Skeletal muscle cell (primary cell): ENCODE measurements around the gene MYRIP.
"Not testable (repeated sequence)": the region's sequence is repeated elsewhere in the genome, so short reads cannot be mapped to it uniquely, and the experiment has no call there.

Experiments
- DNase-seq: peaks from one replicate; pipeline ENCODE4 v3.0.0-alpha.2; 2010; ENCODE audit warnings: low read depth
- H3K4me3 ChIP-seq: 2 replicates; pipeline ENCODE4 v1.5.1; 2011; ENCODE audit warnings: low read depth, mild to moderate bottlenecking, control low read depth, low read length, moderate library complexity

MYRIP gene

DNA sequence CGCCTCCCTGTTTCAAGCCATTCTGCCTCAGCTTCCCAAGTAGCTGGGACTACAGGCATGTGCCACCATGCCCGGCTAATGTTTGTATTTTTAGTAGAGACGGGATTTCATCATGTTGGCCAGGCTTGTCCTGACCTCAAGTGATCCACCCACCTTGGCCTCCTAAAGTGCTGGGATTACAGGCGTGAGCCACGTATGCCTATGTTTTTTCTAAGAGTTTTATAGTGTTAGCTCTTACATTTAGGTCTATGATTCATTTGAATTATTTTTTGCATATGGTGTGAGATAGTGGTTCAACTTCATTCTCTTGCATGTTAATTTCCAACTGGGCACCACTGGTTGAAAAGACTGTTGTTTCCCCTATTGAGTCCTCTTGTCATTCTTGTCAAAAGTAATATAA lies 473.6 kb downstream of the MYRIP start:
- H3K4me3 ChIP-seq, DNase-seq: not testable (repeated sequence)

- no peak overlapping the region for H3K4me3 ChIP-seq
- no peak for DNase-seq
These were observed 477.8 kb downstream of the MYRIP start for GRCh38 chr3:40287248-40287647.

DNA sequence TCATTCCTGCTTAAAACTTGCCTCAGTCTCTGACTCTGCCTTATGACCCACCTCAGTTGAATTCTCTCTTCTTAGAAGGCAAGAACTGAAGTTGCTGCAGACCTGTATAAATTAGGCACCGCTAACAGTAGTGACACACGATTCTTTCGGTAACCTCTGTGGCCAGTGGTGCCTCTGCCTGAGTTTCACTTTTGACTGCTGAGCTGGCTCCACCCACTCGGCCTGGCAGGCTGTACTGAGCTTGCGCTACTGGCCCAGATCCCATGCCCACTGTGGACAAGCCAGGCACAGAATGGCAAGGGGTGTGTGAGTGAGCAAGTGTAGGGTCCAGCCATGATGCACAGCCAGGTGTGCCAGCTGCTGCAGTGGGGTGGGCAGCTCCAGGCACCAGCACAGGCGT lies 481.0 kb downstream of the MYRIP start:
- DNase-seq = no peak

DNA sequence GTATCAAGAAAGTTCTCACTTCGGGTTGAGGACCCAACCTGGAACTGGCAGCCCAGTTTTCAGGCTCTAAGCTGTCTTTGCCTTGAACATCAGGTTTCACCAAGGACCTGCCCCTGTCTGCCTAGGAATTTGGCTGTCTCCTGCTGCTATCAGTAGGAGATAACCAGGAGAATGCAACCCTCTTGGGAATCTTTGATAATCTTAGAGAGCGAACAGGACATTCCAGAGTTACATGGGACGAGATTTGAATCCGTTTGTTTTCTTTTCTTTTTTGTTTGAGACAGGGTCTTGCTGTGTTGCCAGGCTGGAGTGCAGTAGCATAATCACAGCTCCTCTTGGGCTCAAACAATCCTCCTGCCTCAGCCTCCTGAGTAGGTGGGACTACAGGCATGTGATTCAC lies 482.1 kb downstream of the MYRIP start:
- DNase-seq = no peak
- no peak overlapping the region for H3K4me3 ChIP-seq

More for the DNA sequence above, 481.0 kb downstream of the MYRIP start:
- H3K4me3 ChIP-seq = no peak overlapping the region

- H3K4me3 ChIP-seq = no peak overlapping the region
- DNase-seq = no peak
These were observed 483.4 kb downstream of the MYRIP start for GRCh38 chr3:40292637-40293349.

DNA sequence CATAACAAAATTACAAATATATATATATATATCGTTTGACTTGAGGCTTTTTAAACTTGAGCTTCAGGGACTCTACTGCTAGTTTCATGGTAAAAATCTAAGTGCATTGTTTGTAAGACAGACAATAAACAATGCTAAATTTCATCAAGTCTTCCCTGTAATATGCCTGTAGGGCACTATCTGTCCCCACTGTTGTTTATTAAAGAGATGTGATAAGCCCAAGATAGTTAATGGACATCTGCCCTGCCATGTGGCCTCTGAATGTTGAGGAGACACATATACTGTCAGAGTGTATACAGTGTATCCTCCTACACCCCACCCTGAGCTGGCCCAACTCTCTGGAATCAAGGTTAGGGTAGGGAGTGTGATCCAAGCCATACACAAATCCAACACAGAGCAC lies 485.0 kb downstream of the MYRIP start:
- no peak for DNase-seq
- no peak overlapping the region for H3K4me3 ChIP-seq

DNA sequence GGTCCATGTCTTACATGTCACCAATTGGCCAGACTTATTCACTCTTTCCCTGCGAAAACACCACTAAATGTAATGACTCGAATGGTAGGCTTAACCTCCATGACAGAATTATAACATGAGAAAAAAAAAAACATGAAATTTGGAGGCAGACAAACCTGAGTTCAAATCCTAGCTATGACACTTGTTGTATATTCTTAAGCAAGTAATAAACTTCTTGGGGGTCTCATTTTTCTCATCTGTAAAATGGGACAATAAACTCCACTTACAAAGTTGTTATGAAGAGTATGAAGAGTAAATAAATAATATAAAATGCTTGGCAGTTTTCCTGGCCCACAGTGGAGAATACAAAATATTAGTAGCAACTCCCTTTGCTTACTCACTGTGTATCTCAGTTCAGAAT lies 488.7 kb downstream of the MYRIP start:
- H3K4me3 ChIP-seq = no peak overlapping the region
- DNase-seq = no peak

DNA sequence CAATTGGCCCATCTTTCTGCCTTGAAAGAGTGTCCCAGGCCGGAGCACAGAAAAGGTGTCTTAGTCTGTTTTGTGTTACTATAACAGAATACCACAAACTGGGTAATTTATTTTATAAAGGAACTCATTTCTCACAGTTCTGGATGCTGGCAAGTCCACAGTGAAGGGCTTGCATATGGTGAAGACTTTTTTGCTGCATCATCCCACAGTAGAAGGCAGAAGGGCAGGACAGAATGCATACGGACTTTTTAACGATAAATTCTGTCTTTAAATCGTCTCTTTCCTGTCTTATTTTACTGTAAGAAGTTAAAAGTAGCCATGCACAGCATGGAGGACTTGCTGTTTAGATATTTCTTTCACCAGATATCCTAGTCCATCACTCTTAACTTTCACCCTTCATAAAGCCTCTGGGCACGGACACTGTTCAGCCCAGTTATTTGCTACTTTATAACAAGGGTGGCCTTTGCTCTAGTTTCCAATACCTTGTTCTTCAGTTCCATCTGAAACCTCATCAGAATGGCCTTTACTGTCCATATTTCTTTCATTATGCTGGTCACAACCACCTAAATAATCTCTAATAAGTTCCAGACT lies 489.8 kb downstream of the MYRIP start:
- no peak overlapping the region for H3K4me3 ChIP-seq
- DNase-seq = no peak

DNA sequence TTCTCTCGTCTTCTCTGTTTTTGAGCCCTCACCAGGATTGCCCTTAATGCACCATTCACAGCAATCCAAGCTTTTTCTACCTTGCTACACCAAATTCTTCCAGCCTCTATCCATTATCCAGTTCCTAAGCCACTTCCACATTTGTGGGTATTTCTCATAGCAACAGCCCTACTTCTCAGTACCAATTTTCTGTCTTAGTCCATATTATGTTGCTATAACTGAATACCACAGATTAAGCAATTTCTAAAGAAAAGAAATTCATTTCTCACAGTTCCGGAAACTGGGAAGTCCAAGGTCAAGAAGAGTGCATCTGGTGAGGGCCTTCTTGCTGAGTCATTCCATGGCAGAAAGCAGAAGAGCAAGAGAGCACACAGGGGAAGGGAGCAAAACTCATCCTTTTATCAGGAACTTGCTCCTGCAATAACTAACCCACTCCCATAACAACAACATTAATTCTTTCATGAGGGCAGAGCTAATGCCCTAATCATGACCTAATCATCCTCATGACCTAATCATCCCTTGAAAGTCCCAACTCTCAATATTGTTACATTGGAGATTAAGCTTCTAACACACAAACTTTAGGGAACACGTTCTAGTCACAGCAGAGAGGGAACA lies 490.4 kb downstream of the MYRIP start:
- H3K4me3 ChIP-seq = no peak overlapping the region
- DNase-seq = peak; percentile 25

DNA sequence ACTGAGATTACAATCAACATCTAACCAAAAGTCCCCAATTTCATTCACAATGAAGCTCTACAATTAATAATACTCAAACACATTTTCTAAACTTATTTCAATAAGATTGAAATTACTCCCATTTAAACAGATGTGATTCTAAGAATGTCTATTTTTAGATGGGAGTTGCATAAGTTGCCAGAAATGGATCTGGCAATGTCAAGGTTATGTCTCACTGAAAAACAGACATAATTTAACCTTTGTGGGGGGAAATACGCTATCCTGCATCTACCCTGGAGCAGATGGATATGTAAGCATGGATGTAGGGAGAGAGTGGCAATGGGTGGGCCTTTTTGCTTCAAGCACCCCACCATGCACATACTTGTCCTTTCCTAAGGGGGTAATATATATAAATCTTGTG lies 493.4 kb downstream of the MYRIP start:
- no peak for DNase-seq
- H3K4me3 ChIP-seq = no peak overlapping the region

GRCh38 chr3:40304352-40304751 lies 494.9 kb downstream of the MYRIP start:
- H3K4me3 ChIP-seq = no peak overlapping the region
- DNase-seq = no peak

DNA sequence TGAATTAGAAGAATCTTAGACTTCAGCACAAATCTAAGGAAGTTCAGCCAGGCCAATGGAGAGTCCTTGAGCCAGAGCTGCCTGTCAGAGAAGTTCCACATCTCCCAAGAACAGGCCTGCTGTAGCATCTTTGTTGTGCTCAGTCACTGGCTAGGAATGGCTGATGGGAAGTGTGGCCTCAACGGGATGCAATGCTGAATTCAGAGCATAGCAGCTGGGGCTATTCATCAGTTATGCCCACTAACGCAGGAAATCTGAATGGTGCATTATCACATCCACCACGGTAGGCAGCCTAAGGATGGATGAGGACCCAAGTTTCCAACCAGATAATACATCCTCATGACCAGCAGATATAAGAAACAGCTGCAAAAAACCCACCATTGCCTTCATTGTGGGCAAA lies 496.9 kb downstream of the MYRIP start:
- no peak overlapping the region for H3K4me3 ChIP-seq
- DNase-seq = no peak

DNA sequence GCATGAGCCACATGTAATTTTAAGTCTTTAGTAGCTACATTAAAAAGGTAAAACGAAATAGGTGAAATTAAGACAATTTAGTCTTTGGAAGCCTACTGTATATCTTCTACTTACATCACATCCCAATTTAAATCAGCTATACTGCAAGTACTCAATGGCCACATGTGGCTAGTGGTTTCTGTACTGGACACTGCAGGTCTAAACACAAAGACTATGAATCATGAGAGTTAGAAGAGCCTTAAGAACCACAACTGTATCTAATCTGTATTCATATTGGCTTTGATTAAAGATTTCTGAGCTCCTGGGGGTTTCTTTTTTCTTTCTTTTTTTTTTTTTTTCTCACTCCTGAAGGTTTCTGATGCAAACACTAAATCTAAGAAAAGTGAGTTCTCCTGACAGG lies 497.8 kb downstream of the MYRIP start:
- DNase-seq = no peak
- H3K4me3 ChIP-seq = no peak overlapping the region

DNA sequence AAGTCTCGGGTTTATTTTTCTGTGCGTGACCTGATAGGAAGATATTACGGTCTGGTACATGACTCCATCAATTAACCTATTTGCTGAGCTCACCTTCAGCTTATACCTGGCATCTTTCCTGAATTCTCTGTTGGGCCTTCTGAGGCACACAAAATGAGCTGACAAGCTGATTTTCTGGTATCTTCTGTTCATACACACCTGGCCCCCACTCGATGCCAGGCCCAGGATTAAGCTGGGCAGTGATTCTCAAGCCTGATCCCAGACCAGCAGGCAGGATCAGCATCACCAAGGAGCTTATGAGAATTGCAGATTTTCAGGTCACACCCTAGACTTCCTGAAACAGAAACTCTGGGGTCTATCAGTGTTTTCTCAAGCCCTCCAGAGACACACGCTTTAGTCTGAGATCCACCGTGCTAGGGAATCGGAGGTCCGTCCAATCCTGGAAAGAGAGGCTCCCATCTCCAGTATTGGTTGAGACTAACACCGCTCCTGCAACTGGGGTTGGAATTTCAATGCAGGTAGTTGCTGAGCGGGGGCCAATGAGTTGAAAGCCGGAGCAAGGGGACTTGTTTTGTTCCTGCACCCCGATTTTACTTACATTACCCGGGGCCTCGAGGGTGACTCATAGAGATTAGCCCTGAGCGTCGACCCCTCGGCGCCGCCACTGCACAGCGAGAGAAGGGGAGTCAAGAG lies 499.5 kb downstream of the MYRIP start:
- no peak for DNase-seq
- peak overlapping the region; percentile 89 for H3K4me3 ChIP-seq

DNA sequence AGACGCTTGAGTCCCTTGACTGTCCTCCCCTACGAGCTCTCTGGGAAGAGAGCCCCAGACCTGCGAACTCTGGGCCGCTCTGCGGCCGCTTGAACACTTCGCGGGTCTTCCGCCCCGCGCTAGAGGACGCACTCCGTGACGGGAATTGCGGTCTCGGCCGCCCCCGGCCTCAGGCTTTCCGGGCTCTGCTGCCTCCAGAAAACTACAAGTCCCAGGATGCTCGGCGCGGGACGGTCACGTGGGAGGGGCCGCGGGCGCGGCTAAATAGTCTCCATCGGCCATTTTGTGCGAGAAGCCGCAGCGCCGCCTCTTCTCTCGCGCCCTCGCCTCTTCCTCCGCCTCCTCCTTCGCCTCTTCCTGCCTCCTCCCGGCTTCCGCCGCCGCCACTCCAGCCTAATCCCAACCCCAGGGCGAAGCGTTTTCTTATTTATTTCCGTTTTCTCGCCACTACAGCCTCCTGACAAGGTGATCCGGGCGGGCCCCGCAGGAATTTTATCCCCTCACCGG lies 500.1 kb downstream of the MYRIP start, which contains the start of gene EIF1B:
Gene EIF1B, plus strand, starts transcription at position 290 of the 507 bp plus-strand sequence. CDS start 235 bp downstream, outside the sequence.
- H3K4me3 ChIP-seq = peak within 1 kb of the TSS; percentile 89
- DNase-seq = peak; percentile 90
